Endodermal cell (in vitro differentiated cells): Measurements from ENCODE around the gene TLL2. TPM values are rescaled to one million over a fixed set of nuclear protein-coding genes. Genes with fewer than 3 reads are reported as not detected.

Experiments
- DNase-seq: peaks from one replicate; pipeline ENCODE4 v3.0.0-alpha.2; 2017
- H3K27ac ChIP-seq: 2 replicates; pipeline ENCODE4 v1.5.1; 2013; ENCODE audit warnings: mild to moderate bottlenecking, low read depth, low read length, moderate library complexity
- H3K27me3 ChIP-seq: 2 replicates; pipeline ENCODE4 v1.6.1; 2013; ENCODE audit warnings: mild to moderate bottlenecking, low read length, moderate library complexity; ENCODE audit not compliant: insufficient read depth, control insufficient read depth, poor library complexity, severe bottlenecking
- H3K36me3 ChIP-seq: 2 replicates; pipeline ENCODE4 v1.7.0; 2013; ENCODE audit warnings: mild to moderate bottlenecking, low read length, moderate library complexity; ENCODE audit not compliant: control insufficient read depth, insufficient read depth
- H3K4me1 ChIP-seq: one replicate; pipeline ENCODE4 v1.7.0; 2013; ENCODE audit warnings: low read length; ENCODE audit not compliant: control insufficient read depth, insufficient read depth
- H3K4me3 ChIP-seq: 2 replicates; pipeline ENCODE4 v1.5.1; 2013; ENCODE audit warnings: mild to moderate bottlenecking, low read length, moderate library complexity
- H3K9ac ChIP-seq: 2 replicates; pipeline ENCODE4 v1.6.1; 2013; ENCODE audit warnings: mild to moderate bottlenecking, low read length, moderate library complexity; ENCODE audit not compliant: poor library complexity, severe bottlenecking; ENCODE audit errors: extremely low read depth
- H3K9me3 ChIP-seq: 2 replicates; pipeline ENCODE4 v1.6.1; 2013; ENCODE audit warnings: mild to moderate bottlenecking, low read length, moderate library complexity; ENCODE audit not compliant: control insufficient read depth
- H3K27ac Mint-ChIP-seq: 2 replicates; pipeline ENCODE4 v1.8.0; 2020; ENCODE audit warnings: mixed read lengths
- H3K27me3 Mint-ChIP-seq: 2 replicates; pipeline ENCODE4 v1.8.0; 2021; ENCODE audit warnings: mild to moderate bottlenecking, mixed read lengths; ENCODE audit not compliant: insufficient read depth
- H3K36me3 Mint-ChIP-seq: 2 replicates; pipeline ENCODE4 v1.8.0; 2020; ENCODE audit warnings: low read depth, mixed read lengths
- H3K4me1 Mint-ChIP-seq: 2 replicates; pipeline ENCODE4 v1.8.0; 2020; ENCODE audit warnings: mixed read lengths
- H3K4me3 Mint-ChIP-seq: 2 replicates; pipeline ENCODE4 v1.8.0; 2020; ENCODE audit warnings: mild to moderate bottlenecking, moderate library complexity, mixed read lengths
- H3K9me3 Mint-ChIP-seq: 2 replicates; pipeline ENCODE4 v1.8.0; 2020; ENCODE audit warnings: mild to moderate bottlenecking, mixed read lengths
- WGBS, 2 experiments: methylation state at CpG; one replicate each; pipeline versions ENCODE4 v1.1.5 to v1.1.7; 2013; ENCODE audit warnings: missing lambda C conversion rate in 2 of 2, mixed read lengths in 1 of 2; ENCODE audit not compliant: insufficient coverage in 1 of 2, insufficient read length in 1 of 2; 5-methylcytosine and 5-hydroxymethylcytosine counted together
- total RNA-seq, 2 donors: library from RNA; stranded (reverse); fragmentation: NEBNext Ultra II Directional in 1 of 2; extraction: Animal tissue kit (Norgen Biotek cat#: 25700) in 1 of 2; gene quantifications; 2 replicates in 1 of 2; 3 replicates in 1 of 2; pipeline ENCODE4 v1.2.1, GENCODE V29; 2021
- TF ChIP-seq, protein P1 (sequence below): fragments of 200-600 bp; sonication (generic); conservative IDR thresholded peaks from 2 replicates; pipeline ENCODE4 v1.5.0; 2021; ENCODE audit warnings: antibody characterized with exemption, mild to moderate bottlenecking

The TLL2 gene
- total RNA-seq, 2 donors from 2014 or later: 0.11 to 0.18 TPM

GRCh38 chr10:96500050-96500449 is 13.7 kb downstream of the TLL2 start:
- TF ChIP-seq, protein P1, sequence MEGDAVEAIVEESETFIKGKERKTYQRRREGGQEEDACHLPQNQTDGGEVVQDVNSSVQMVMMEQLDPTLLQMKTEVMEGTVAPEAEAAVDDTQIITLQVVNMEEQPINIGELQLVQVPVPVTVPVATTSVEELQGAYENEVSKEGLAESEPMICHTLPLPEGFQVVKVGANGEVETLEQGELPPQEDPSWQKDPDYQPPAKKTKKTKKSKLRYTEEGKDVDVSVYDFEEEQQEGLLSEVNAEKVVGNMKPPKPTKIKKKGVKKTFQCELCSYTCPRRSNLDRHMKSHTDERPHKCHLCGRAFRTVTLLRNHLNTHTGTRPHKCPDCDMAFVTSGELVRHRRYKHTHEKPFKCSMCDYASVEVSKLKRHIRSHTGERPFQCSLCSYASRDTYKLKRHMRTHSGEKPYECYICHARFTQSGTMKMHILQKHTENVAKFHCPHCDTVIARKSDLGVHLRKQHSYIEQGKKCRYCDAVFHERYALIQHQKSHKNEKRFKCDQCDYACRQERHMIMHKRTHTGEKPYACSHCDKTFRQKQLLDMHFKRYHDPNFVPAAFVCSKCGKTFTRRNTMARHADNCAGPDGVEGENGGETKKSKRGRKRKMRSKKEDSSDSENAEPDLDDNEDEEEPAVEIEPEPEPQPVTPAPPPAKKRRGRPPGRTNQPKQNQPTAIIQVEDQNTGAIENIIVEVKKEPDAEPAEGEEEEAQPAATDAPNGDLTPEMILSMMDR: no peak
- Mint-ChIP-seq H3K4me1 (no peaks in the 10 kb centered on the region), H3K27ac (no peak overlapping the region), H3K9me3 (no peaks in the 10 kb centered on the region), H3K27me3 (no peaks in the 10 kb centered on the region), H3K4me3 (no peak overlapping the region), H3K36me3 (no peaks in the 10 kb centered on the region)
- no peaks in the 10 kb centered on the region for H3K9me3 ChIP-seq
- no peaks in the 10 kb centered on the region for H3K36me3 ChIP-seq
- H3K27me3 ChIP-seq: no peaks in the 10 kb centered on the region
- H3K9ac ChIP-seq: no peak overlapping the region
- 82 to 94% methylated on average over 1 to 3 of the region's 3 CpGs for WGBS, 2 experiments
- no peak for DNase-seq
- no peaks in the 10 kb centered on the region for H3K4me1 ChIP-seq
- H3K27ac ChIP-seq: no peak overlapping the region
- no peak overlapping the region for H3K4me3 ChIP-seq

- no peaks in the 10 kb centered on the region for H3K36me3 ChIP-seq
- no peak overlapping the region for H3K4me3 ChIP-seq
- Mint-ChIP-seq H3K9me3 (no peaks in the 10 kb centered on the region), H3K4me1 (no peaks in the 10 kb centered on the region), H3K4me3 (no peak overlapping the region), H3K36me3 (no peaks in the 10 kb centered on the region), H3K27ac (no peak overlapping the region), H3K27me3 (no peaks in the 10 kb centered on the region)
- DNase-seq: peak; percentile 28
- no peaks in the 10 kb centered on the region for H3K4me1 ChIP-seq
- H3K27ac ChIP-seq: no peak overlapping the region
- 20 to 85% methylated on average over 1 to 5 of the region's 5 CpGs for WGBS, 2 experiments
- no peaks in the 10 kb centered on the region for H3K9me3 ChIP-seq
- TF ChIP-seq, protein P1: no peak
- H3K9ac ChIP-seq: no peak overlapping the region
- no peaks in the 10 kb centered on the region for H3K27me3 ChIP-seq
Observed at GRCh38 chr10:96497391-96497790, 16.3 kb downstream of the TLL2 start.

DNA sequence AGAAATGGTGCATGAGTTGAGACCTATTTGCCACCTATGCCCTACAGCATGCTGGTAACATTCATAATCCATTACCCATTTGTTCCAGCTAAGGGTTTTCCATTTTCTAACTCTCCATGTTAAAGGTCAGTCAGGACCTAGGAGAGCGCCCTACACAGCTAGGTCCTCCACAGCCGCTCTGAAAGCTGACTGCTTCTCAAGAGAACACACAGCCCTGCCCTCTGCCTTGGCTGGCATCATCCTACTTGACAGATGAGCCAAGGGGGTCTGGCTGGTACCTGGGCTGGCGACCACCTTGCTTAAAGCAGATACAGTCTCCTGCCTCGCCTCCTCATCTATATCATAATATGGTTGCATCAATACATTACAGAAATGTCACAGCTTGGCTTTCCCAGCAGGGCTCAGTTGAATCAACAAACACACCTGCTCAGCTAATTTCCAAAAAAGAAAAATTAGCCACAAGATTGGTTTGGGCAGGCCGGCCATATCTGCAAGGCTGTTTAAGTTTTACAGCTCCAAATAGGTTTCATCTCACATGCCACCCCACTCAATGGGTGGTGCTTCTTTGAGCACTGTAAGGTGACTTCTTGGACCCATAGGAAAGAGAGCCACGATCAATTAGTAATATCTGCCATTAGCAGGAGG is 17.3 kb downstream of the TLL2 start:
- H3K27ac ChIP-seq: no peak overlapping the region
- no peaks in the 10 kb centered on the region for H3K9me3 ChIP-seq
- H3K27ac Mint-ChIP-seq: no peak overlapping the region
- peak; percentile 80 for DNase-seq
- H3K4me3 Mint-ChIP-seq: no peak overlapping the region
- no peaks in the 10 kb centered on the region for H3K4me1 Mint-ChIP-seq
- H3K9ac ChIP-seq: no peak overlapping the region
- TF ChIP-seq, protein P1: no peak
- H3K36me3 Mint-ChIP-seq: no peaks in the 10 kb centered on the region
- no peaks in the 10 kb centered on the region for H3K9me3 Mint-ChIP-seq
- H3K4me1 ChIP-seq: no peaks in the 10 kb centered on the region
- no peaks in the 10 kb centered on the region for H3K27me3 Mint-ChIP-seq
- no peak overlapping the region for H3K4me3 ChIP-seq
- no peaks in the 10 kb centered on the region for H3K36me3 ChIP-seq
- WGBS, 2 experiments: 67 to 75% methylated on average over 3 to 6 of the region's 6 CpGs
- no peaks in the 10 kb centered on the region for H3K27me3 ChIP-seq
